ENCODE results near the gene SLC39A10. TPM values are rescaled to one million over a fixed set of nuclear protein-coding genes. Genes with fewer than 3 reads are reported as not detected.

SLC39A10 gene
- total RNA-seq, 4 donors from 2014 or later, result 12.5 to 29.3 (median 16.5) TPM

DNA sequence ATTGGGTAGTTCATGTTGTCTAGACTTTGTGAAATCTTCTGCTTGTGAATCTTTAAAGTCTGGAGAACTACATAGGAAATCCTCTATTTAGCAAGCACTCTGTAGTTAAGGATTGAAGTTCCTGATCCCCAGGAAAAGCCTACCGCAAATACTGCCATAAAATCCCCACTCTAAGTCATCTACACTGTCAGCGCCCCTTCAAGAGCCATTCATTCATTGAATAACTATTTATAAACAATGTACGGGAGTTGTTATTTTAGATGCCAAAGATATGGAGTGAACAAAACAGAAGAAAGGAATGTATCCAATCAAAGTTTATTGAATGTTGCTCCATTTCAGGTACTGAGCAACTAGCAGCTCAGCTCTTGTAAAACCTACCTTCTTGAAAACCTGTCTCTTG lies 36.5 kb upstream of the SLC39A10 start:
- no peak for DNase-seq (ENCODE audit: low spot score)
- no peak for ATAC-seq (ENCODE audit: low FRiP score)
- TF ChIP-seq, protein P1, sequence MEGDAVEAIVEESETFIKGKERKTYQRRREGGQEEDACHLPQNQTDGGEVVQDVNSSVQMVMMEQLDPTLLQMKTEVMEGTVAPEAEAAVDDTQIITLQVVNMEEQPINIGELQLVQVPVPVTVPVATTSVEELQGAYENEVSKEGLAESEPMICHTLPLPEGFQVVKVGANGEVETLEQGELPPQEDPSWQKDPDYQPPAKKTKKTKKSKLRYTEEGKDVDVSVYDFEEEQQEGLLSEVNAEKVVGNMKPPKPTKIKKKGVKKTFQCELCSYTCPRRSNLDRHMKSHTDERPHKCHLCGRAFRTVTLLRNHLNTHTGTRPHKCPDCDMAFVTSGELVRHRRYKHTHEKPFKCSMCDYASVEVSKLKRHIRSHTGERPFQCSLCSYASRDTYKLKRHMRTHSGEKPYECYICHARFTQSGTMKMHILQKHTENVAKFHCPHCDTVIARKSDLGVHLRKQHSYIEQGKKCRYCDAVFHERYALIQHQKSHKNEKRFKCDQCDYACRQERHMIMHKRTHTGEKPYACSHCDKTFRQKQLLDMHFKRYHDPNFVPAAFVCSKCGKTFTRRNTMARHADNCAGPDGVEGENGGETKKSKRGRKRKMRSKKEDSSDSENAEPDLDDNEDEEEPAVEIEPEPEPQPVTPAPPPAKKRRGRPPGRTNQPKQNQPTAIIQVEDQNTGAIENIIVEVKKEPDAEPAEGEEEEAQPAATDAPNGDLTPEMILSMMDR (IDR thresholded peaks at IDR 0.05), result no peak

DNA sequence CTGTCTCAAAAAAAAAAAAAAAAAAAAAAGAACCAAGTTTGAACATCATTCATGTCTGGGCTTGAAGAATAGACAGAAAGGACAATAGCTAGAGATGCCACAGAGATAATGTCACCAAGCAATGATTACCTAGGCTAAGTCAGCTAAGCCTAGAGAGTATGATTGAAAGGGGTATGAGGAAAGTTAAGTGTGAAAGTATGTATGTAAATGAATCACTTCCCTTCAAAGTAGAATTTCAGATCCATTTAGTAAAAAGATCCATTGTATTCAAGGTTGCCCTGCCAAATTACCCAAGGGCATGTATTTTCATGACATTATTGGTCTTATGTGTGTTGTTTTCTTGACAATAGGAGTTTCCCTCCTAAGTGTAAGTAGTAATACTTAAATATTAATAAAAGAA lies 34.1 kb upstream of the SLC39A10 start:
- DNase-seq (ENCODE audit: low spot score) (no peak), ATAC-seq (ENCODE audit: low FRiP score) (no peak)
- TF ChIP-seq, protein P1 (IDR thresholded peaks at IDR 0.05), result no peak

DNA sequence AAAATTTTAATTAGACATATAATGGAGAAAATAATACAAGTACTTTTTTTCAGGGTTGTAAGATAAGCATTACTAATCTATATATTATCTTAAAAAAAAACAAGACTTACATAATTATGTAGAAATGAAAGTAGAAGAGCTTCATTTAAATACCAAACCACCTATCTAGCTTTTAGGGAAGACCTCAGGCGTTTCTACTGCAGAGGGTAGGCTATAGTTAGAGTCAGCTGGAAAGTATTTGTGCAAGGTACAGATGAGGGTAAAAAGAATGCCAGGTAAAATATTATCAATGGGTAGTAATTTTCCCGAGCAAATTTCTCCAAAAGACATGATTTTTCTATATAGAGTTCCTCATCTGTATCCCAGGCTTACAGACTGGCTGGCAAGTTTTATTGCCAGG lies 30.5 kb upstream of the SLC39A10 start:
- TF ChIP-seq, protein P1 (IDR thresholded peaks at IDR 0.05), result no peak
- no peak for ATAC-seq (ENCODE audit: low FRiP score)

DNA sequence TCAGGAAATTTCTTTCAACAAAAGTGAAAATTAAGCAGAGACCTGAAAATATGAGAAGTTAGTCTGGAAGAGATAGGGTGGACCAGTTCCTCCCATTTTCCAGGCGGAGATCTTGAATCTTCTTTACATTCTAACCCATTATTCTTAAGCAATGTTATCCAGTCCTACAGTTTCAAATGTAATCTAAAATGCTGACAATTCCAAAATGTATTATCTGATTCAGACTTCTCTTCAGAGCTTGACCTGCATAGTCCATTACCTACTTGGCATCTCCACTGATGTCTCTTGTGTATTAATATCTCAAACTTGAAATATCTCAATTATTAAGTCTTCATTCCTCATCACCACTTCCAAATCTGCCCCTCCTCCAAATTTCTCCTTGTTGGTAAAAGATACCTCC lies 28.4 kb upstream of the SLC39A10 start:
- no peak for ATAC-seq (ENCODE audit: low FRiP score)
- TF ChIP-seq, protein P1 (IDR thresholded peaks at IDR 0.05), result no peak
- DNase-seq (ENCODE audit: low spot score), result no peak

More for the DNA sequence above, 30.5 kb upstream of the SLC39A10 start:
- no peak for DNase-seq (ENCODE audit: low spot score)

DNA sequence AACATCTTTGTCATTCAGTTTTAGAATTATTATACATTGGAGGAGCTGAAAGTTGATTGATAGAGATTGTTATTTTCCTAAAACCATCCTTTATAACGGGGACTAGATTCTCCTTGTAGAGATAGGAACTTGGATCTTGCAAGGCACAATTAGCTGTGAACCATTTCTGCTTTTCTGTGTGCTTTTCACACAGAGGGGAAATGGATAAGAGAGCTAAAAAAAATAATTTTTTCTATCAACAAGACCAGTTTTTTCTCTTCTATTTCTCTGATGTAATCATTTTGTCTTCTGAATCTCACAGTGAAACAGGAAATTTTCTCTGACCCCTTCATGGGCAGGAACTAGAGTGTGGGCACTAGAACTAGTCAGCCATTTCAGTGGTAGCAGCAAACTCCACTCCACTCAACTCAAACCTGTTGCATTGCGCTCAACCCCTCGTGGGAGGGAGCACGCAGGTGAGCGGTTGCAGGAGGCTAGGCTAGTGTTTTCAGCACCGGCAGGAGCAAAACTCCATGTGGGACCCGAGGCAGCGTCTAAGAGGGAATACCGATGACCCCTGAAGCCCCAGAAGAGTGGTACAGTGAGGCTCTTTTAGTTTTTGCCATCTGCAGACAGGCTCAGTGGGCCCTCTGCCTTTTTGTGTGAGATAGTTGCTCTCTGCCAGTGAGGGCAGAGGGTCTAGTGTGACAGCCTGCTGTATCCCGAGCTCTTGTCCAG lies 24.0 kb upstream of the SLC39A10 start:
- TF ChIP-seq, protein P1 (IDR thresholded peaks at IDR 0.05), result no peak
- DNase-seq (ENCODE audit: low spot score), result no peak
- no peak for ATAC-seq (ENCODE audit: low FRiP score)

DNA sequence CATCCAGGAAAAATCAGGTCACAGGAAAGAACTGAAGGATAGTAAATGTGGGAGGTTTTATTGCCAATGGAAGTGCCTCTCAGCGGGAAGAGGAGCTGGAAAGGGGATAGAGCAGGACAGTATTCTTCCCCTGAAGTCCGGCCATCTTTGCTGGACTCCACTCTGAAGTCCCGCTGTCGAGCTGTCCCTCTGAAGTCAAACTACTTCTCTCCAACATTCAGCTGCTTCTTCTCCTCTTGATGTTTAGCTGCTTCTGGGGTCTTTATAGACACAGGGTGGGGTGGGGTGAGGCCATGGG lies 23.5 kb upstream of the SLC39A10 start:
- DNase-seq (ENCODE audit: low spot score) (no peak), ATAC-seq (ENCODE audit: low FRiP score) (no peak)
- TF ChIP-seq, protein P1 (IDR thresholded peaks at IDR 0.05), result no peak

DNA sequence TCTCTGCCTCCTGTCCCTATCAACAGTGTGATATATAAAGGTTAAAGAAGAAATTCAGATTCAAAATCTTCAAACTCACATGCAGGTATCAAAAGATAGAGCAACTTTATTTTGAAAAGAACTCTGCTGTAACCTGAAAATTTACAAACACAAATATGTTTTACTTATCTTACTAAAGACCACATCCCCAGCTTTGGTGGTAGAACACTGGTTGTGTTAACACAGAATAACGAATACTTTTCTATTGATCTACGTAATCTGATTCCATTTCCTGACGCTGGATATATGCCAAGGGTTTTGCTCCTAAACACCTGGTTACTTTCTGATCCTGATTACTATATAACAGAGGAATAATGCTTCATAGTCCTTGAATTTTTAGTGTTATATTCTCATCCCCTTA lies 23.1 kb upstream of the SLC39A10 start:
- DNase-seq (ENCODE audit: low spot score), result no peak
- TF ChIP-seq, protein P1 (IDR thresholded peaks at IDR 0.05), result no peak
- no peak for ATAC-seq (ENCODE audit: low FRiP score)
